Thyroid gland (tissue), 4 donors: Measurements from ENCODE around the gene LARGE1.

Experiments
- CTCF ChIP-seq, 6 experiments: fragments of 200-600 bp in 3 of 6; fragments of 450-650 bp in 3 of 6; sonication (generic) in 3 of 6; IDR thresholded peaks; one replicate each; pipeline ENCODE4 v1.5.1; 2016 to 2019; ENCODE audit warnings: antibody characterized with exemption in 6 of 6, mild to moderate bottlenecking in 2 of 6, inconsistent platforms in 1 of 6, moderate library complexity in 1 of 6
- POLR2A ChIP-seq, 2 donors: fragments of 450-650 bp; IDR thresholded peaks; one replicate each; pipeline ENCODE4 v1.6.1; 2017; ENCODE audit warnings: antibody characterized with exemption in 2 of 2, mild to moderate bottlenecking in 2 of 2, moderate library complexity in 1 of 2

- no peak for TF ChIP-seq CTCF (IDR thresholded peaks at IDR 0.05)
- no peak for TF ChIP-seq POLR2A (IDR thresholded peaks at IDR 0.05)
These were observed 359.0 kb downstream of the LARGE1 start for GRCh38 chr22:33561149-33561807.
